ENCODE measurements around the gene PRKCQ. TPM values are rescaled to one million over a fixed set of nuclear protein-coding genes. Genes with fewer than 3 reads are reported as not detected.

The PRKCQ gene
- total RNA-seq (1 to 10 TPM; 2.5 to 3.0 TPM), polyA plus RNA-seq (ENCODE audit: insufficient read depth, low read depth, low replicate concordance) (2.9 TPM)
- long read RNA-seq, donor 1: 0 reads
- long read RNA-seq, donor 2: 0 reads

GRCh38 chr10:6579904-6580278, at the start of gene PRKCQ:
Gene PRKCQ, minus strand, starts transcription at chr10:6580276. Its CDS starts 65,141 bp downstream, at chr10:6515135.
- Histone ChIP-seq H3K9me3 (no peaks in the 10 kb centered on the region), H3K4me3 (peak within 1 kb of the TSS; percentile 62 to 69), H3K4me1 (no peaks in the 10 kb centered on the region), H3K27ac (no peak within 1 kb of the TSS), H3K36me3 (ENCODE audit: low read depth, missing control alignments) (no peaks in the 10 kb centered on the region), H3K27me3 (no peaks in the 10 kb centered on the region)
- intact Hi-C loops (cut with DNase I; ENCODE audit: low total_unique reads): no loop called here
- DNase-seq: peak; percentile 23
- TF ChIP-seq CTCF (IDR thresholded peaks at IDR 0.05) (no peak), POLR2A (IDR thresholded peaks at IDR 0.05) (no peak)
- 2 to 5% methylated on average over 12 to 25 of the region's 41 CpGs for WGBS, 2 donors

GRCh38 chr10:6625428-6625827, 45.4 kb upstream of the PRKCQ start:
- Histone ChIP-seq H3K9me3 (no peaks in the 10 kb centered on the region), H3K27me3 (no peaks in the 10 kb centered on the region), H3K4me1 (no peaks in the 10 kb centered on the region), H3K27ac (no peak overlapping the region), H3K4me3 (no peak overlapping the region), H3K36me3 (ENCODE audit: low read depth, missing control alignments) (no peaks in the 10 kb centered on the region)
- no peak for TF ChIP-seq CTCF (IDR thresholded peaks at IDR 0.05)
- TF ChIP-seq POLR2A (IDR thresholded peaks at IDR 0.05): no peak
- intact Hi-C loops (cut with DNase I; ENCODE audit: low total_unique reads): no loop called here
- WGBS, 2 donors: 83 to 91% methylated on average over 4 of the region's 4 CpGs
- no peak for DNase-seq

GRCh38 chr10:6624392-6624791, 44.3 kb upstream of the PRKCQ start:
- Histone ChIP-seq H3K4me1 (no peaks in the 10 kb centered on the region), H3K4me3 (no peak overlapping the region), H3K36me3 (ENCODE audit: low read depth, missing control alignments) (no peaks in the 10 kb centered on the region), H3K9me3 (no peaks in the 10 kb centered on the region), H3K27me3 (no peaks in the 10 kb centered on the region), H3K27ac (no peak overlapping the region)
- intact Hi-C loops (cut with DNase I; ENCODE audit: low total_unique reads): no loop called here
- TF ChIP-seq CTCF (IDR thresholded peaks at IDR 0.05): no peak
- TF ChIP-seq POLR2A (IDR thresholded peaks at IDR 0.05): no peak
- WGBS, 2 donors: 43% methylated on average over 3 of the region's 3 CpGs
- DNase-seq: no peak

- Histone ChIP-seq H3K27ac (no peak overlapping the region), H3K4me3 (no peak overlapping the region), H3K27me3 (no peaks in the 10 kb centered on the region), H3K9me3 (no peaks in the 10 kb centered on the region), H3K36me3 (ENCODE audit: low read depth, missing control alignments) (no peaks in the 10 kb centered on the region), H3K4me1 (no peaks in the 10 kb centered on the region)
- DNase-seq: no peak
- intact Hi-C loops (cut with DNase I; ENCODE audit: low total_unique reads): no loop called here
- WGBS, 2 donors: 61 to 64% methylated on average over 5 of the region's 5 CpGs
- no peak for TF ChIP-seq CTCF (IDR thresholded peaks at IDR 0.05)
- TF ChIP-seq POLR2A (IDR thresholded peaks at IDR 0.05): no peak
Observed at GRCh38 chr10:6622921-6623320, 42.8 kb upstream of the PRKCQ start.

GRCh38 chr10:6621536-6621935, 41.5 kb upstream of the PRKCQ start:
- Histone ChIP-seq H3K36me3 (ENCODE audit: low read depth, missing control alignments) (no peaks in the 10 kb centered on the region), H3K9me3 (no peaks in the 10 kb centered on the region), H3K27me3 (no peaks in the 10 kb centered on the region), H3K4me1 (no peaks in the 10 kb centered on the region), H3K4me3 (no peak overlapping the region), H3K27ac (no peak overlapping the region)
- intact Hi-C loops (cut with DNase I; ENCODE audit: low total_unique reads): no loop called here
- DNase-seq: no peak
- no peak for TF ChIP-seq CTCF (IDR thresholded peaks at IDR 0.05)
- TF ChIP-seq POLR2A (IDR thresholded peaks at IDR 0.05): no peak
- WGBS, 2 donors: 75 to 79% methylated on average over 5 of the region's 5 CpGs

Measured in testis (tissue), 5 donors.